Measurements from ENCODE around the gene GPC3.

DNA sequence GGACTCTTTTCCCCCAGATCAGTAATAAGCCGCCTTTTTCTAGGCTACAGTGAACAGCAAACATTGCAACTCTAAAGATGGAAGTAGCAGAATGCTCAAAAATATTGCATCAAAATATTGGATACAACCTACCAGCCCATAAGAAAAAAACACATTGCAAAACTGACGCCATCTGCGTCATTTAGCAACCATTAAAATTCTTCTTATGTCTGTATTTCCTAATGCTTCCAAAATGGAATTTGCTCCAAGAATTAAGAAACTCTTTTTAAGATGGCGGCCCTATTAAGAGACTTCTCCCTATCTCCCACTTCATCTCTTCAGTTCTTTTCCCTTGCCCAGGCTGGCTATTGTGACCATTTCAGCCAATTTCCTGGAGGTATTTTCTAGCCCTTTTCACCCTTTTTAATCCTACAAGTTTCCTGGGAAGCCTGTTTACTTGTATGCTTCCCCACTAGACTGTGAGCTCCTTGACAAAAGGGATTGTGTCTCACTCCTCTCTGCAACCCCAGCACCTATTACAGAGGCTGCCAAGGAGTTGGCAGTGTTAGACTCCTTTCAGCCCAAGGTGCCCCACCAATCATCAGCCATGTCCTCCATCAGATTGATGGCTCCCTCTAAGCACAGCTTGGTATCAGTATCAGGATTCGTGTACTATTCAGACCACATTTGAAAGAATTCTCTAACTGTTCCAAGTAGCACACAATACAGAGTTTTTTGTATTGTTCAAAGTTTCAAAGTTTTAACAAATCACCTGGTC is 4.4 kb downstream of the GPC3 start:
- TF ChIP-seq EZH2 (IDR thresholded peaks at IDR 0.05; ENCODE audit: borderline replicate concordance, low read length): no peak
- TF ChIP-seq, protein P1, sequence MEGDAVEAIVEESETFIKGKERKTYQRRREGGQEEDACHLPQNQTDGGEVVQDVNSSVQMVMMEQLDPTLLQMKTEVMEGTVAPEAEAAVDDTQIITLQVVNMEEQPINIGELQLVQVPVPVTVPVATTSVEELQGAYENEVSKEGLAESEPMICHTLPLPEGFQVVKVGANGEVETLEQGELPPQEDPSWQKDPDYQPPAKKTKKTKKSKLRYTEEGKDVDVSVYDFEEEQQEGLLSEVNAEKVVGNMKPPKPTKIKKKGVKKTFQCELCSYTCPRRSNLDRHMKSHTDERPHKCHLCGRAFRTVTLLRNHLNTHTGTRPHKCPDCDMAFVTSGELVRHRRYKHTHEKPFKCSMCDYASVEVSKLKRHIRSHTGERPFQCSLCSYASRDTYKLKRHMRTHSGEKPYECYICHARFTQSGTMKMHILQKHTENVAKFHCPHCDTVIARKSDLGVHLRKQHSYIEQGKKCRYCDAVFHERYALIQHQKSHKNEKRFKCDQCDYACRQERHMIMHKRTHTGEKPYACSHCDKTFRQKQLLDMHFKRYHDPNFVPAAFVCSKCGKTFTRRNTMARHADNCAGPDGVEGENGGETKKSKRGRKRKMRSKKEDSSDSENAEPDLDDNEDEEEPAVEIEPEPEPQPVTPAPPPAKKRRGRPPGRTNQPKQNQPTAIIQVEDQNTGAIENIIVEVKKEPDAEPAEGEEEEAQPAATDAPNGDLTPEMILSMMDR (IDR thresholded peaks at IDR 0.05; ENCODE audit: low read length): no peak
